ENCODE results near the gene GATAD1.

- no peak for TF ChIP-seq CTCF (conservative IDR thresholded peaks at IDR 0.05; ENCODE audit: low read depth in 2 of 2)
- TF ChIP-seq EZH2phosphoT487 (IDR thresholded peaks at IDR 0.05; ENCODE audit: unreplicated experiment): no peak
- no peak for TF ChIP-seq POLR2AphosphoS5 (IDR thresholded peaks at IDR 0.05; ENCODE audit: low read depth)
- TF ChIP-seq EZH2 (IDR thresholded peaks at IDR 0.05; ENCODE audit: low read depth, unreplicated experiment): no peak
- no peak for TF ChIP-seq REST (IDR thresholded peaks at IDR 0.05; ENCODE audit: unreplicated experiment)
- no peak for TF ChIP-seq CREB1 (CRISPR knock-in tag; IDR thresholded peaks at IDR 0.05; ENCODE audit: low read depth)
- TF ChIP-seq ZNF462 (CRISPR knock-in tag; IDR thresholded peaks at IDR 0.05): no peak
- no peak for TF ChIP-seq STAT1 (IDR thresholded peaks at IDR 0.05; ENCODE audit: unreplicated experiment)
- no peak for TF ChIP-seq ZNF331 (CRISPR knock-in tag; IDR thresholded peaks at IDR 0.05; ENCODE audit: low read depth)
- TF ChIP-seq ETS1 (IDR thresholded peaks at IDR 0.05): no peak
- TF ChIP-seq JUNB (IDR thresholded peaks at IDR 0.05; ENCODE audit: unreplicated experiment): no peak
- TF ChIP-seq ZNF114 (CRISPR knock-in tag; IDR thresholded peaks at IDR 0.05): no peak
Measured at GRCh38 chr7:92415225-92415624, 32.1 kb upstream of the GATAD1 start.

Data from GM23338 (cell line).